Measurements from ENCODE around the gene ANO10. TPM values are rescaled to one million over a fixed set of nuclear protein-coding genes. Genes with fewer than 3 reads are reported as not detected.

ANO10 gene
- total and polyA plus RNA-seq, 8 donors = 3.6 to 202 (median 12.5) TPM

- Histone ChIP-seq H3K27ac (no peak overlapping the region), H3K36me3 (peaks cover 68 to 100% (median 100%) of the 10 kb centered on the region in 4 donors)
Observed at GRCh38 chr3:43345877-43346276, 275.9 kb downstream of the ANO10 start.

DNA sequence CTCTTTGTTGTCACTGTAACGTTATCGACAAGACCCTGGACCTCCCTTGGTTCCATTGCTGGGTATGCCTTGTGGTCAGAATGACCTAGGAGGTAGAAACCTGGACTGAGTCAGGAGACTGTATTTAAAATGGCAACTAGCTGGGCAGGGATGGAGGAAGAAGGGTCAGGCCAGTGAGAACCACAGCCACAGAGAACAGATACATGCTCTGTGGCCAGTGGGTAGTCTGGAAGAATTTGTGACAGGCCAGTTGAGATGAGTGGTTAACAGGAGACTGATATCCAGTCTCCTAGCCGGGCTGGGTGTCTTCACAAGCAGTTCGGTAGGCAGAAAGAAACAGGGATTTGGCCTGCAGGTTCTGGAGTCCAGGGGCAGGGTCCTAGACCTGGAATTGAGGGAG, 276.6 kb downstream of the ANO10 start:
- intact Hi-C loops (cut with DNase I; ENCODE audit: low total_unique reads) = no loop called here
- TF ChIP-seq POLR2A (IDR thresholded peaks at IDR 0.05) (no peak), POLR2AphosphoS5 (IDR thresholded peaks at IDR 0.05) (no peak), CTCF (IDR thresholded peaks at IDR 0.05) (no peak), EP300 (IDR thresholded peaks at IDR 0.05) (no peak)
- H3K27me3 ChIP-seq = no peaks in the 10 kb centered on the region
- DNase-seq = no peak
- peaks cover 0 to 10% (median 4%) of the 10 kb centered on the region in 4 donors for H3K4me1 ChIP-seq
- 90 to 97% (median 96%) methylated on average over 4 of the region's 4 CpGs for WGBS, 5 donors
- H3K36me3 ChIP-seq = peaks cover 71 to 100% (median 100%) of the 10 kb centered on the region in 4 donors
- peak overlapping the region in 3 of 5 donors; percentile 2 to 52 (median 5) for H3K27ac ChIP-seq
- H3K4me3 ChIP-seq = no peak overlapping the region
- no peaks in the 10 kb centered on the region for H3K9me3 ChIP-seq

More at GRCh38 chr3:43345877-43346276, 275.9 kb downstream of the ANO10 start:
- DNase-seq = no peak
- Histone ChIP-seq H3K9me3 (no peaks in the 10 kb centered on the region), H3K4me3 (no peak overlapping the region), H3K4me1 (peaks cover 0 to 10% (median 4%) of the 10 kb centered on the region in 4 donors), H3K27me3 (no peaks in the 10 kb centered on the region)
- TF ChIP-seq EP300 (IDR thresholded peaks at IDR 0.05) (no peak), POLR2A (IDR thresholded peaks at IDR 0.05) (no peak), CTCF (IDR thresholded peaks at IDR 0.05) (no peak), POLR2AphosphoS5 (IDR thresholded peaks at IDR 0.05) (no peak)
- 83 to 87% (median 85%) methylated on average over 6 of the region's 6 CpGs for WGBS, 5 donors
- intact Hi-C loops (cut with DNase I; ENCODE audit: low total_unique reads) = no loop called here

DNA sequence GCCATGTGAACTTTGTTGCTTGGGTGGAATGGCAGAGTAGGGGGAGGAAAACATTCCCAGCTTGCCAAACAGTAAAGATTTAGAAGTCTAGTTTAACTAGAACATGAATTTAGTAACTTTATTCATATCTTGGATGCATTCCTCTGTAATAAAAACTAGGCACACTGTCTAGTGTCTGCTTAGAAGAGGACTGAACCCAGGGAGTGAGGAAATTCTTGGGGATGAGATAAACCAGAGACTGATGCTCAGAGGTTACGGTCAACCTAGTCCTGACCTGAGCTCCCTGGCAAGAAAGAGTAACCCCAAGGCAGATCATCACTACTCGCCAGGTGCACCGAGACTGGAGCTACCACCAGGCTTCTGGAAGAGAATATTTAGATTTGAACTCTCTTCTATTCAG, 277.3 kb downstream of the ANO10 start:
- DNase-seq = no peak
- H3K36me3 ChIP-seq = peaks cover 70 to 100% (median 100%) of the 10 kb centered on the region in 4 donors
- H3K27me3 ChIP-seq = no peaks in the 10 kb centered on the region
- WGBS, 5 donors = 85 to 100% (median 99%) methylated on average over 3 of the region's 3 CpGs
- TF ChIP-seq POLR2A (IDR thresholded peaks at IDR 0.05) (no peak), POLR2AphosphoS5 (IDR thresholded peaks at IDR 0.05) (no peak), EP300 (IDR thresholded peaks at IDR 0.05) (no peak), CTCF (IDR thresholded peaks at IDR 0.05) (no peak)
- H3K9me3 ChIP-seq = peaks cover 0 to under 1% (median 0%) of the 10 kb centered on the region in 4 donors
- H3K4me3 ChIP-seq = no peak overlapping the region
- peak overlapping the region in 1 of 5 donors; percentile 42 for H3K27ac ChIP-seq
- intact Hi-C loops (cut with DNase I; ENCODE audit: low total_unique reads) = no loop called here
- peaks cover 0 to 10% (median 4%) of the 10 kb centered on the region in 4 donors for H3K4me1 ChIP-seq

GRCh38 chr3:43343815-43344214, 278.0 kb downstream of the ANO10 start:
- 65 to 74% (median 66%) methylated on average over 3 of the region's 3 CpGs for WGBS, 5 donors
- TF ChIP-seq POLR2A (IDR thresholded peaks at IDR 0.05) = no peak
- TF ChIP-seq POLR2AphosphoS5 (IDR thresholded peaks at IDR 0.05) = no peak
- TF ChIP-seq EP300 (IDR thresholded peaks at IDR 0.05) = no peak
- TF ChIP-seq CTCF (IDR thresholded peaks at IDR 0.05) = no peak
- Histone ChIP-seq H3K27me3 (no peaks in the 10 kb centered on the region), H3K4me3 (no peak overlapping the region), H3K36me3 (peaks cover 72 to 100% (median 100%) of the 10 kb centered on the region in 4 donors), H3K4me1 (peaks cover 0 to 10% (median 4%) of the 10 kb centered on the region in 4 donors), H3K9me3 (peaks cover 3 to 7% (median 7%) of the 10 kb centered on the region in 4 donors), H3K27ac (peak overlapping the region in 3 of 5 donors; percentile 33 to 65 (median 42))
- intact Hi-C loops (cut with DNase I; ENCODE audit: low total_unique reads) = no loop called here
- DNase-seq = peak in 1 of 2 donors; percentile 38

All from stomach (tissue), 9 donors.